GM08714 (cell line): Measurements from ENCODE around the gene PDGFA.

Experiments
- H3K4me3 ChIP-seq: fragments of 200-500 bp; sonication (Bioruptor generic); 2 replicates; pipeline ENCODE4 v1.5.1; 2014; ENCODE audit warnings: mild to moderate bottlenecking, low read length, inconsistent platforms
- ZNF274 ChIP-seq: IDR thresholded peaks from 2 replicates; pipeline ENCODE4 v1.6.1; 2012; ENCODE audit warnings: mild to moderate bottlenecking, low read depth, low read length

Gene PDGFA

GRCh38 chr7:520503-521161 is 986 bp upstream of the PDGFA start:
- no peak for TF ChIP-seq ZNF274
- H3K4me3 ChIP-seq = no peak overlapping the region

- H3K4me3 ChIP-seq = peak overlapping the region; percentile 51
- no peak for TF ChIP-seq ZNF274
Observed at GRCh38 chr7:518630-519483, 789 bp downstream of the PDGFA start.

DNA sequence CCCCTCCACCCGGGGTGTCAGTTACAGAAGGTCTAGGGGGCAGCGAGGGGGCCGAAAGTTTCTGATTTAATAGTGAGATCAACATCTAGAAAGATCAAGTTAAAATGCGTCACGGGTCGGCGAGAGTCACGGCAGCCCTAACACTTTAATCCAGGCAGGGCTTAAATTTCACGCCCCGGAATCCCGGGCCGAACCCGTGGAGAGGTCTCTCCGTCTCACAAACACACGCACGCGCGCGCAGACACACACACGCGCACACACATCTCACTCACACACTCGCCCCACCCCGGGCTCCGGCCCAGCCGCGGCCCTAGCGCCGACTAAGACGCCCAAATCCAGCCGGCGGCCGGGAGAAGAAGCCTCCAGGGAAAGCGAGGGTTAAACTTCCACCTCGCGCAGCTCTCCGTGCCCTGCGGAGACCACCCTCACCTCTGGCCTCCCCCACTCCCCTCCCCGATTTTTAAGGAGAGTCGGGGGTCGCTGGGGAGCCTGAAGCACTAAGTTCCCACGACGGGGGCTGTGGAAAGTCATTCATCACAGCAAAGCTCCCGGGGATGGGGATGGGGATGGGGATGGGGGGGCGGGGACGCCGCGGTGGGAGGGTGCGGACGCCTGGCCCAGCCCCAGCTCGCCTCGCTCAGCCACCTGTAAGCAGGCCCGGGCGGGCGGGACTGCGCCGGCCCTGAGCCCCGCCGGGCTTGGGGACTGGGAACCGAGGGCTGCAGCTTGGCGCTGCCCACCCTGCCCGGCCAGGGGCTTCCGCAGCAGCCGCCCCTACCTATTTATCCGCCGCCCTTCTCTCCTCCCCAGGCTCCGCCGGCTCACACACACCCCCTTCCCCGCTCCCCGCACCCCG is 1.6 kb downstream of the PDGFA start:
- H3K4me3 ChIP-seq = peak overlapping the region; percentile 6

GRCh38 chr7:516606-517456 is 2.8 kb downstream of the PDGFA start:
- 0 out of 2 replicates have a peak overlapping the region, but pooled peaks have one; percentile 23 for H3K4me3 ChIP-seq

More for the DNA sequence above, 1.6 kb downstream of the PDGFA start:
- TF ChIP-seq ZNF274 = no peak

GRCh38 chr7:516216-516605 is 3.4 kb downstream of the PDGFA start:
- H3K4me3 ChIP-seq = no peak overlapping the region
- no peak for TF ChIP-seq ZNF274

More at GRCh38 chr7:516606-517456, 2.8 kb downstream of the PDGFA start:
- no peak for TF ChIP-seq ZNF274

GRCh38 chr7:515628-516027 is 4.0 kb downstream of the PDGFA start:
- TF ChIP-seq ZNF274 = no peak

DNA sequence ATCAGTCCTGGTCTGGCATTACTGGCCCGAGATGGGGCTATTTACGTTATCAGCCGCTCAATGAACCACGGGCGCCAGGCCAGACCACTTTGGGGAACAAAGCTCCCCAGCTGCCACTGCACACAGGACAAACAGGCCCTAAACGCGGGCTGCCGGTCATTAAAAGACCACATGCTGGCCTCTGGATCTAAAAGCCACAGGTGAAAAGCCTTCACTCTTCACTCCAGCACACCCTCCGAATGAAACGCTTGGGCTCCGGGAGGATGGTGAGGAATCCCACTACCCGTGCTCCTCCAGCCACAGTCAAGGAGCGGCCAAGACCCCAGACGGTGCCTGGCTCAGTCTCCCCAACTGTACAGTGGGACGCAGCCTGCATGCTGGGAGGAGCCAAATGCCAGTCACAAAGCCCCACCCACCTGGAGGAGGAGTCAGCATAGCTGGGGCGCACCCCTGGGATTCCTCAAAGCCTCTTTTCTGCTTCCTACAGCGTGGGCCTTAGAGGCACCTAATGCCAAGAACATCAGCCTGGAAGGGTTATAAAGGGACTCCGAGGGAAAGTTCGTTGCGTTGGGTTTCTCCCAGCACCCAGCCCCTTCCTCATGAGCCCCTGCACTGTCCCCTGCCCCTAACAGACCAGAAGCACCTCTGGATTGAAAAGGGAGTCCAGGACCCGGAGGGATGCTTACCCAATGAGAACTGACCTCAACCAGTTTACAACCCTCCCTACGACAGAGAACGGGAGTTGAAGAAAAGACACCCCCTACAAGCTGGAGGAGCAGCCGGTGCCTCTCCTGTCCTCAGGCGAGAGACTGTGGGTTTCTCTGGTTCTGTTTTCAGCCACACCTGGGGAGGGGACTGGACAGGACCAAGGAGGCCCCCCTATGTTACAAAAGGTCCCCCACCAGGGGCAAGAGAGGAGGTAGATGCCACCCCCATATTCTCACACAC is 4.7 kb downstream of the PDGFA start:
- no peak for TF ChIP-seq ZNF274
- H3K4me3 ChIP-seq = no peak overlapping the region

More at GRCh38 chr7:515628-516027, 4.0 kb downstream of the PDGFA start:
- H3K4me3 ChIP-seq = no peak overlapping the region

GRCh38 chr7:514242-514641 is 5.4 kb downstream of the PDGFA start:
- no peak overlapping the region for H3K4me3 ChIP-seq
- no peak for TF ChIP-seq ZNF274

- TF ChIP-seq ZNF274 = no peak
- no peak overlapping the region for H3K4me3 ChIP-seq
Observed at GRCh38 chr7:513521-514166, 6.0 kb downstream of the PDGFA start.

DNA sequence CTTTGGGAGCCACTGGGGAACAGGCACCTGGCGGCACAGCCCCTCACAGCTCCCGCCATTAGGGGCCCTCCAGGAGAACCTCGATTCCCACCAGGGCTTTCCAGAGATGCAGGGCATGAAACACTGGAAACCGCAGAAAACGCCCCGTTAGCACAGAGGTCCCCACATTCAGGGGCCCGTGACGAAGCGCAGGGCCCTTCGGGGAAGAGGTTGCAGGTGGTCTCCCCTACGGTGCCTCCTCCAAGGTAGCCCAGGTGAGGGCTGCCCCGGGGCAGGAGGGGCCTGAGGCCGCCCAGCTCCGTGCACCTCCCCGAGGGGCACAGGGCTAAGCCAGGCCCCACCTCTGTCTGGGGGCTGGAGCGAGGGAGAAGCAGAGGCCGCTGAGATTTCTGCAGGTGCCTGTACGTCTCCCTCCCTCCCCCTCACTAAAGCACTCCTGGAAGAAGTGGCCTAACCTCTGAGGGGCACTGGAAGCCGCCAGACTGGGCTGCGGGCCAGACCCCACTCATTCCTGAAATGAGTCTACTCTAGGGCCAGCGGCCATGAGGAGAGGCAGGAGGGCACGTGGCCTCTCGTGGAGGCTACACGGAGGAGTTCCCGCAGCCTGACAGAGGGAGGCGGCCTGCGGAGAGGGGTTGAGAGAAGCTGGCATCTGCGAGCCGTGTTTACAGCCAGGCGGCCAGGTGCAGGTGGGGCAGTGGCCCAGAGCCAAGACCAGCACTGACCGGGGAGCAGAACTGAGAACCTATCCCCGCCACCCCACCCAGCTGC is 6.9 kb downstream of the PDGFA start:
- no peak for TF ChIP-seq ZNF274
- no peak overlapping the region for H3K4me3 ChIP-seq

GRCh38 chr7:512146-512510 is 7.5 kb downstream of the PDGFA start:
- H3K4me3 ChIP-seq = no peak overlapping the region
- no peak for TF ChIP-seq ZNF274
